Neutrophil (primary cell): ENCODE data around the gene ZNF670.

Source experiments
- H3K27ac ChIP-seq: fragments of 200-600 bp; sonication (generic); 2 replicates; pipeline ENCODE4 v1.5.1; 2016; ENCODE audit warnings: mild to moderate bottlenecking, moderate library complexity
- H3K27me3 ChIP-seq: fragments of 200-600 bp; sonication (generic); 2 replicates; pipeline ENCODE4 v1.6.0; 2016; ENCODE audit warnings: mild to moderate bottlenecking
- H3K36me3 ChIP-seq: fragments of 200-600 bp; sonication (generic); 2 replicates; pipeline ENCODE4 v1.5.1; 2017
- H3K4me1 ChIP-seq, 2 experiments: fragments of 200-600 bp in 1 of 2; sonication (generic) in 1 of 2; 1 replicate in 1 of 2; 2 replicates in 1 of 2; pipeline versions ENCODE4 v1.5.1 to v1.6.1; 2013 to 2016; ENCODE audit warnings: low read depth in 1 of 2, low read length in 1 of 2, mild to moderate bottlenecking in 1 of 2, moderate library complexity in 1 of 2; ENCODE audit not compliant: control insufficient read depth in 1 of 2, insufficient read depth in 1 of 2
- H3K4me3 ChIP-seq, 2 experiments: fragments of 200-600 bp in 1 of 2; sonication (generic) in 1 of 2; 1 replicate in 1 of 2; 2 replicates in 1 of 2; pipeline ENCODE4 v1.5.1; 2013 to 2016; ENCODE audit warnings: low read depth in 1 of 2, low read length in 1 of 2, mild to moderate bottlenecking in 1 of 2, moderate library complexity in 1 of 2
- H3K9me3 ChIP-seq: fragments of 200-600 bp; sonication (generic); 2 replicates; pipeline ENCODE4 v1.5.1; 2016
- TF ChIP-seq, protein P1 (sequence below): fragments of 200-600 bp; sonication (generic); IDR thresholded peaks from 2 replicates; pipeline ENCODE4 v1.5.1; 2016; ENCODE audit warnings: antibody characterized with exemption

ZNF670 gene

DNA sequence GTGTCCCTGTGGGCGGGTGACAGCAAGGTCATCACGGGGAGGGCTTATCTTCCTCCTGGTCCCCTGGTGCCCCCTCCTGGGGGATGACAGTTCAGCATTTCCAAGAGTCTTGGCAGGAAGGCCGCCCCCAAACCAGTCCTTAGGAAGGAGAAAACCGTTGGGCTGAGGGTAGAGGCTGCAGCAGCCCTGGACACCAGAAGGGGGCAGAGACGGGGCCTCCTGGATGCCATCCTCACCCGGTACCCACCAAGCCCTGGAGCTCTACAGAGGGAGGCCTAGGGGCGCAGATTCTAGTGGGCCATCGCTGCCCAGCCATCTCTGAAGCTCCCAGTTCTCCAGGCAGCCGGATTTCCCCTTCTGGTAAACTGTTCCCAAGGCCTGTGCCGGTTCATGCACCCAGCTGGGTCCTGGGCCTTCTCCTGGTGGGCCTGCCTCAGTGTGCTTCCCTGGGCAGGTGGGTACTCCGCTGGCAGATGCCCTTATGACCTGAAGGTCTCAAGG, 40.4 kb upstream of the ZNF670 start:
- Histone ChIP-seq H3K36me3 (no peaks in the 10 kb centered on the region), H3K9me3 (no peaks in the 10 kb centered on the region), H3K4me1 (no peaks in the 10 kb centered on the region), H3K27me3 (peaks cover 12% of the 10 kb centered on the region), H3K27ac (no peak overlapping the region), H3K4me3 (no peak overlapping the region)
- TF ChIP-seq, protein P1, sequence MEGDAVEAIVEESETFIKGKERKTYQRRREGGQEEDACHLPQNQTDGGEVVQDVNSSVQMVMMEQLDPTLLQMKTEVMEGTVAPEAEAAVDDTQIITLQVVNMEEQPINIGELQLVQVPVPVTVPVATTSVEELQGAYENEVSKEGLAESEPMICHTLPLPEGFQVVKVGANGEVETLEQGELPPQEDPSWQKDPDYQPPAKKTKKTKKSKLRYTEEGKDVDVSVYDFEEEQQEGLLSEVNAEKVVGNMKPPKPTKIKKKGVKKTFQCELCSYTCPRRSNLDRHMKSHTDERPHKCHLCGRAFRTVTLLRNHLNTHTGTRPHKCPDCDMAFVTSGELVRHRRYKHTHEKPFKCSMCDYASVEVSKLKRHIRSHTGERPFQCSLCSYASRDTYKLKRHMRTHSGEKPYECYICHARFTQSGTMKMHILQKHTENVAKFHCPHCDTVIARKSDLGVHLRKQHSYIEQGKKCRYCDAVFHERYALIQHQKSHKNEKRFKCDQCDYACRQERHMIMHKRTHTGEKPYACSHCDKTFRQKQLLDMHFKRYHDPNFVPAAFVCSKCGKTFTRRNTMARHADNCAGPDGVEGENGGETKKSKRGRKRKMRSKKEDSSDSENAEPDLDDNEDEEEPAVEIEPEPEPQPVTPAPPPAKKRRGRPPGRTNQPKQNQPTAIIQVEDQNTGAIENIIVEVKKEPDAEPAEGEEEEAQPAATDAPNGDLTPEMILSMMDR: no peak

DNA sequence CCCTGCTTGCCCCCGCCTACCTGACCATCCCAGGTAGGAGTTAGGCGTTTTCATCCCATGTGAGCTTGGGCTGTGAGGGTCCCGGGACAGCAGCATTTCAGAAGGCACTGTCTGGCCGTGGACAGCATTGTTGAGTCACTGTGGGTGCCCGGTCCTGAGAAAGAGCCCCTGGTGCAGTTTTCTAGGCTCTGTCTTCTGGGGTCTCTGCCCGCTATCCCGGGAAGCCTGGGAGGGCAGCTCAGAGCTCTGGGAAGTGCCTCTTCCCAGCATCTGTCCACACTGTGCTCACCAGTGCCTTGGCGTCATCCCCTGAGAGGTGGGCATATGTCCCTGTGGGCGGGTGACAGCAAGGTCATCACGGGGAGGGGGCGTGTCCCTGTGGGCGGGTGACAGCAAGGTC, 36.9 kb upstream of the ZNF670 start:
- Histone ChIP-seq H3K27ac (no peak overlapping the region), H3K27me3 (peaks cover 46% of the 10 kb centered on the region), H3K9me3 (no peaks in the 10 kb centered on the region), H3K4me3 (no peak overlapping the region), H3K36me3 (no peaks in the 10 kb centered on the region), H3K4me1 (peaks cover 11 to 18% of the 10 kb centered on the region in 2 experiments)
- TF ChIP-seq, protein P1: no peak

DNA sequence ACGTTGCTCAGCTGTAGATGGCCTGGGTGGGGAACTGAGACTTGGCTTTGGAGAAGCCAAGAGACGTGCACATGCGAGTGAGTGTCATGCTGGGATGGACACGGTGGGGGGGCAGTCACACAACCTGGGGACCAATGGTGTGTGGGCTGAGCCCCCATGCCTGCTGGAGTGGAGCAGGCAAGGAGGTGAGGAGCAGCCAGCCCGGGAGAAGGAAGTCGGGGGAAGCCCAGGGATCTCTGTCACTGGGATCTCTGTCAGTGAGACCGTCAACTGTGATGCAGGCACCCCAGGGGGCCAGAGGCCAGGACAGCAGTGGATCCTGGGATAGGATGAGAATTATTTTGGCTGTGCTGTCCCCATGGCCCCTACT, 36.5 kb upstream of the ZNF670 start:
- Histone ChIP-seq H3K4me3 (no peak overlapping the region), H3K36me3 (no peaks in the 10 kb centered on the region), H3K4me1 (peaks cover 11 to 18% of the 10 kb centered on the region in 2 experiments), H3K27ac (no peak overlapping the region), H3K27me3 (peaks cover 51% of the 10 kb centered on the region), H3K9me3 (no peaks in the 10 kb centered on the region)
- TF ChIP-seq, protein P1: no peak

DNA sequence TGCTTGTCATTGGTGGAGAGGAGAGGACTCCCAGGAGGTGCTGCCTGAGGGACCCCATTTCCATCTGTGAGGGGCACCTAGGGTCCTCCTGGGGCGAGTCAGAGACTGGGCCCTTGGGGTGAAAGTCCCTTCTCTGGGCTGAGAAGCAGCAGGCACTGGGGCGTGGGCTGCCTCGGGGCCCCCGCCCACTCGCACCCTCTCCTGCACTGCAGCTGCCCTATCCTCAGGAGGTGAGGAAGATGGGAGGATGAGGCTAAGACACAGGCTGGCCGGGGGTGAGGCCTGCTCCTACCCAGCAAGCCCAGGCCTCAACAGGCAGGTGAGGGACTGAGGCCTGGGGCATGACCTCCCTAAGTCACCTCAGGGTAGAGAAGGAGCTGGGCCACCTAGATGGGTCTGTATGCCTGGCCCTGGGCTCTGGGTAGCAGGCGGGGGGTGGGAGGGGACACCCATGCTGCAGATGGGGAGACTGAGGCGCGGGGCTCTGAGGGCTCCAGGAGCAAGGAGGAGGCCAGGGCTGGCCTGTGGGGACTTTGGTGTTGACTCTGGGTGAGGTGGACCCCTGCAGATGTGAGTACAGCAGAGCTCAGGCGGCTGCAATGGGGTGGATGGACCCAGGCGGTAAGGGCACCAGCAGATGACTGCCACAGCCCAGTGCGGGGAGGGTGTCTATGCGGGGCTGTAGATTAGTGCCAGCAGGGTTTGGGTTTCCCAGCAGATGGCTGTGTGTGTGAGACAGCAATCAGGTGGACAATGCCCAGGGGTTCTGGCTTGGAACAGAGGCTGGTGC, 35.9 kb upstream of the ZNF670 start:
- Histone ChIP-seq H3K4me1 (peaks cover 11 to 18% of the 10 kb centered on the region in 2 experiments), H3K4me3 (no peak overlapping the region), H3K36me3 (no peaks in the 10 kb centered on the region), H3K9me3 (no peaks in the 10 kb centered on the region), H3K27ac (no peak overlapping the region), H3K27me3 (peaks cover 56% of the 10 kb centered on the region)
- TF ChIP-seq, protein P1: no peak

DNA sequence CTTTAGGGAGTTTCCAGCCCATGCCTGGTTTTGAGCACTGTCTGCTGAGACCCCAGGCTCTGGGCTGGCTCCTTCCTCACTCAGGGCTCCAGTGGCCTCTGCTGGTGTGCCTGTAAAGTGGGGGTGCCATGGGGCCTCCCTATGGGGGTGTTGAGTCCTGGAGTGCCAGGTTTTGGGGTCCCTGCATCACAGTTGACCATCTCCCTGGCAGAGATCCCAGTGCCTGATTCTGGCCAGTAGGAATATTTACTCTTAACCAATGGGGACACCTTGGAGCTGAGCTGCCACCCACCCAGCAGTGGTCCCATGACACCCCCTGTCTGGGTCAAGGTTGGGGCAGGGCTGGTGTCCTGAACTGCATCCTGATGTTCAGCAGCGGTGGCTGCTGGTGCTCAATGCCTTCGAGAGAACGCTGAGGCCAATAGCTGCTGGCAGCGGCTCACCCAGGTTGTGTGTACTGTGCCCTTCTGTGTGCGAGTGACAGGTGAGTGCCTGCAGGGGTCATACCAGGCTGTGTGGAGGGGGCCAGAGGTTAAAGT, 35.2 kb upstream of the ZNF670 start:
- Histone ChIP-seq H3K9me3 (no peaks in the 10 kb centered on the region), H3K36me3 (no peaks in the 10 kb centered on the region), H3K27me3 (peaks cover 64% of the 10 kb centered on the region), H3K27ac (no peak overlapping the region), H3K4me1 (peaks cover 11 to 18% of the 10 kb centered on the region in 2 experiments), H3K4me3 (no peak overlapping the region)
- TF ChIP-seq, protein P1: no peak
